Activated T-helper 1 cell treated with anti-CD3 and anti-CD28 coated beads, Interleukin-2, amount 50 U/mL, for 16 hours (primary cell): Measurements from ENCODE around the gene HEPHL1.

Experiments
- DNase-seq, 2 donors: peaks; one replicate each; pipeline ENCODE4 v3.0.0-alpha.2; 2020; ENCODE audit warnings: low read depth in 1 of 2, low spot score in 1 of 2

Gene HEPHL1

DNA sequence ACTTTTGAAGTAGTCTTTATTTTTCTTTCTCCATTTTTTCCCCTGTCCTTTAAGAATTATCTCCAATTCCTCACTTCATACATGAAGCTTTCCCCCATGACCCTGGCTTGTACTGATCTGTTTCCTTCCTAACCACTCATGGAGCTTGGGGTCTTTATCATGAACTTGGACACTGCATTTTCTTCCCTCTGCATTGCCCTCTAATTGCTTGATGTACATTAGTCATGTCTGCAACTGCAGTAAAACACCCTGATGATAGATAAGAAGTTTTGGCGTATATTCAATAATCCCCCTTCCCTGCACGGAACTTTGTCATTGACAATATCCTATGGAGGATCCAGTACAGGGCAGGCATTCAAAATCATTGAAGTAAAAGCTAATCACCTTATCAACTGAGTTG, 3.4 kb downstream of the HEPHL1 start:
- DNase-seq: no peak

DNA sequence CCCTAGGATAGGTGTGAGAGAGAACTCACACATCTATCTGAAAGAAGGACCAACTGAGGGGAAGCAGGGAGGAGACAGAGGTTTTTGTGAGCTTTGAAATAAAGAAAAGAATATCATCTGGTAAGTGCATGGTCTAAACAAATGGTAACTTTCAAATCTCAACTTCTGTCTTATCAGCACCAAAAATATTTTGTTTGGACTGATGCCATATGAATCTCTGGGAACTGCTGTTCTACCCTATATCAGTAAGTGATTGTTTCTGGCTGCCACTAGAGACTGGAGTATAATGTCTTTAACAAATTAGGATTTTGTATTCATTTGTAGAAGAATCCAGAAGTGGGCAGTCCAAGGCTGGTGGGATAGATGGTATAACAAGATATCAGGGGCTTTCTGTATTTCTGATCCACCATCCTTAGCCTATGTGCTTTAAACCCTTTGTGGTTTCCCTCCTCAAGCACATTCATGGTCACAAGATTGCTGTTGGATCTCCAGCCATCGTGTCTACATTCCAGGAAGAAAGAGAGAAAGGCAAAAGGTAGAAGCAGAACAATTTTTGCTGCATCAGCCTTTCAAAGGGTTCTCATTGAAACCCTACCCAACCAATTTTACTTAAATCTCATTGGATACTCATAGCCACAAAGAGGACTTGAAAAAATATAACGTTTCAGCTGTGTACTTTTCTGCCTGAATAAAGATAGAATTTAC, 4.7 kb downstream of the HEPHL1 start:
- no peak for DNase-seq

DNA sequence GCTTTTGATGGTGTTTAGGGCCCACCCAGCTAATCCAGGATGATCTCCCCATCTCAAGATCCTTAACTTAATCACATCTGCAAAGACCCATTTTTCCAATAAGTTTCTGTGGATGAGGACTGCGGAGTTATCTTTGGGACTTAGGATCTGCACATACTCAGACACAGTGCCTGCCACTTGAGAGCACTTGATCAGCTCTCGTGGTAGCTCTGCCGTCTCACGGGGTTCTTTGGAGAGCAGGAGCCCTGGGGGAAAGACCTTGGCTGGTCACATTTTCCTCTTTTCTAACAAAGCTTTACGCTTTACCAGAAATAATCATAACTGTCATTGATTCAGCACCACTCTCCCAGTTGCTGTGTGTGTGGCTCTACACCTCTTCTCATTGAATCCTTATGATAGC, 6.1 kb downstream of the HEPHL1 start:
- no peak for DNase-seq

DNA sequence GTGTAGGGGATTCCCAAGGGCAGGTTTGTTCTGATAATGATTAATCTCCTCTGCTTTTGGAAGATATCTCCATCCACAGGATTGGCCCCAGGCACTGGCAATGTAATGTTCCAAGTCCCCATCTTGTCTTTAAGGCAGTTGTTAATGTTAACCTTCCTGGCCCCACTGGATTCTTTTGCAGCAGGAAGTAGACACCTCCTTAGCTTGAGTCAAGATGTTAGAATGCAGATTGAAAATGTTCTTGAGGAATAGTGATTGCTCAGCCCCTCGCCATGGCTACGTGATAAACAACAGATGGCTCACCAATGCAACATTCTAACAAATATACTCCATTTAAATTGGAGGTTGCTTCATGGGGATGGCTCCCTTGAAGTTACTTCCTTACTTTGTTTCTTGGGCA, 7.3 kb downstream of the HEPHL1 start:
- no peak for DNase-seq

DNA sequence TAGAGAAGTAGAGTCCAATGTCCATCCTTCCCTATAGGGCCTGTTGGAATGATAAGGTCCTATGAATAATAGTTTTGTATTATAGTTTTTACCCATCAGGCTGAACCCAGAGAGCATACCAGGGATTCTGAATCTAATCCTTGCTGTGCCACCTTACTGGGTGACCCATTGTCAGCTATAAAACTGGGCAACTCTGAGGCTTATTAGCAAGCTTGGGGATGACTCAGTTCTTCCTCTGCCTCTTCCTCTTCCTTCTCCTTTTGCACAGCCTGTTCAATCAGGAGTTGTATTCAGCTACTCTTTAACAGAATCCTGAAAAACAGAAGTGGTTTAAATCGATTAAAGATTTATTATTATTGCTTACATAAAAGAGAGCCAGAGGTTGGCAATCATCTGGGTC, 8.9 kb downstream of the HEPHL1 start:
- DNase-seq: no peak

DNA sequence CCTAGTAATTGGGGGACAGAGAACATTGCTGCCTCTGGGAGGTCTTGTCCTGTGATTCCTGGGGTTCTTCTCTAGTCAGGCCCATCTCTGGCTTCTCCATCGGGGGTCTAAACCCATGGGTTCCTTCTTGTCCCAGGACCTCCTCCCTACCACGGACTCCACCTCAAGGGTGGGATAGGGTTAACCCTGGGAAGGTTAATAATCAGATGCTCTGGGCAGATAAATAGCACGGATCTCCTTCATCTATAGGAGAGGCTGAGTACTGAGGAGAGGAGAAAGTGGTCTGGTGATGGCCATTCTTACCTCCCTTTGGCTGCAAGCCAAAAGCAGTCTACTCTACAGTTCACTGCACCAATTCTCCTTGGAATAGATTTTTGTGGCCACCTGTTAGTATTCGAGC, 10.5 kb downstream of the HEPHL1 start:
- no peak for DNase-seq

DNA sequence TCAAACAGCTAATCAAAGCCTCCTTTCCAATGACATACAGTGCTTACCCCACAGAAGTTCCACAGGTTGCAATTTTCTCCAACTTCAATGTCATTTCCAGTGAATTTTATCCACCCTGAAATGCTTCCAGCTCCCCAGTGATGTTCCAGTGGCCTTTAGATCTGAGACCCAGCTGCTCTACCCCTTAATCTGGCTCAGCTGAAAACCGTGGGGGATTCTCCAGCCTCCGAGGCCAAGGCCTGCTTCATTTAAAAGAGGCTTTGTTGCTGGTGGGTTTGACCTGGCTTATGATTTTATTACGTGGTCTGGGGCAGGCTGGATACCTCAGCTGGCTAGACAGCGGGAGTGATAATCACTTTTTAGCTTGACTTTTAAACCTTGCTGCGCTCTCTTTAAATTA, 10.9 kb downstream of the HEPHL1 start:
- DNase-seq: no peak

DNA sequence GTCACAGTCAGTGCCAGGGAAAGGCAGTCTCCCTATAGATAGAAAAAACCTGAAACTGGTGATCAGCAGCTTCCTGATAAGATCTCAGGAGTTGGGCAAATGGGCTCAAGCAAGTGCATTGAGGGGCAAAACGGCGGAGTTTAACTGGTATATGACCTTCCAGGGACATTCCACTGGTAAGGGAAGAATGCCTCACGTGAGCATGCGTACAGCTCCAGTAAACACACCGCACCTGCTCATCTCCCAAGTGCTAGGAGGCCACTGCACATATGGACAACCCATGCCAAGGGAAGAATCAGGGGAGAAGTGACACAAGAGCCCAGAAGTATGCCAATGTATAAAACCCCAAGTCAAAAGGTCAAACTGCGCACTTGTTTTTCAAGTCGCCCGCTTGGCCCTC, 11.6 kb downstream of the HEPHL1 start:
- DNase-seq: no peak

DNA sequence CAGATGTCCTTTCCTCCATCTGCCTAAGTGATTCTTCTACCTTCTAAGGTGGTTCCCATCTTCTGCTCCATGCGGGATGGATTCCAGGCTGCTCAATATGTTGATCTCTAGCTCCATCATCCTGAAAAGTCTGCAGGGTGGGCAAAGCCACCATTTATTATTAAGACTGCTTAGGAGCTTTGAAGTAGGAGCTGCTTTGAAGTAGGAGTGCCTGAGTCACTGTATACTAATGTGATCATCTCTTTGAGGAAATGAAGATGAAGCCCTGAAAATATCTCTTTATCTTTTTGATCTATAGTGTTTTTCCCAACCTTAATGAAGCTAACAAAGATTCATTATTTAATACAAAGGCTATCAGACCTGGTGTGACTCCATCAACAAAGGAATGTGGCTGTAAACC, 13.1 kb downstream of the HEPHL1 start:
- no peak for DNase-seq

DNA sequence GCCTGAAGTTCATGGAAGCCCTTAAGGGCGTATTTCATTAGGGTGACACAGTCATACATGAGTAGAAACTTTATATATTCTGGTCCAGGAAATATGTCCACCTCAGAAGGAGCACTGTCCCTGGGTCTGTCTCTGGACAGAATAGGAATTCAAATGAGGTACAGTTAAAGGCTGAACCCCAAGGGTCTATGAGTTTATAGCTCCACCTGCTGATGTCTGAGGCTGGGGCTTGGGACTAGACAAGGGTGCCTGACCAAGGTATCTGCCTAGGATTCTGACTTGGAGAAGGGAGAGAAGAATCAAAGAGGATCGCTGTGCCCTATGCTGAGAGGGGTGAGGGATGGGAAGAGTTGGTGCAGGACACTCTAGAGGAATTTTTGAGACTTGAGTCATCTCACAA, 14.9 kb downstream of the HEPHL1 start:
- no peak for DNase-seq

DNA sequence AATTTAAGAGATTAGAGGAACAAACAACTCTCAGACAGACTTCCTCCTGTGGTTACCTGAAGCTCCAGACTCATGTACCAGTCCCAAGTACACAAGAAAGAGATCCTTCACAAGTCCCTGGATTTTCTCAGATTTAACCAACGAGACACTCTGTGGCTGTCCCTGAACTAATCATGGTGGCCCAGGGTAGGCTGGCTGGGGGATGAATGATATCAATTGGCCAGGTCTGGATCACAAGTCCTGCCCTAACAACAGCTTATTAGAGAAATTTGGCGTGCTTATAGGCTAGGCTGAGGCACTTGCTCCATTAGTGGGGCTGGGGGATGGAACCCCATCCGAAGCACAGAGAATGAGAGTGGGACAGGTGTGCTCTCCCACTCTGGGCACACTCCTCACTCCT, 22.1 kb downstream of the HEPHL1 start:
- no peak for DNase-seq

DNA sequence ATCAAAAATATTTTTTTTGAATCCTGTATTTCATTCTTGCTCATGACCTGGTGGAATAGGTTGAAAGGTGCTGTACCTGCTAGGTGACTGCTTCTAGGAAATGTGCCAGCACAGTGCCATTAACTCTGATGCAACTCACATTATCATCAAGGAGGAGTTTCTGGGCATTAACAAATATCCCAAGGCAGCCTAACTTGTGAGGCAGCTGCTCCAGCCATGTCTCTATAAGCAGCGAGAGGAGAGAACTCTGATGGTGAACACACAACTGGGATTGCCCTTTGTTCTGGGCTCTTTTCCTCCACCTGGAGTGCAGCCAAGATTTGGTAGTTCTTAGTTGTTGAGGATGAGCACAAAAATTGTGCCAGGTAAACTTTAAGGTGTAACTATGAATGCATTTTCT, 25.6 kb downstream of the HEPHL1 start:
- no peak for DNase-seq

DNA sequence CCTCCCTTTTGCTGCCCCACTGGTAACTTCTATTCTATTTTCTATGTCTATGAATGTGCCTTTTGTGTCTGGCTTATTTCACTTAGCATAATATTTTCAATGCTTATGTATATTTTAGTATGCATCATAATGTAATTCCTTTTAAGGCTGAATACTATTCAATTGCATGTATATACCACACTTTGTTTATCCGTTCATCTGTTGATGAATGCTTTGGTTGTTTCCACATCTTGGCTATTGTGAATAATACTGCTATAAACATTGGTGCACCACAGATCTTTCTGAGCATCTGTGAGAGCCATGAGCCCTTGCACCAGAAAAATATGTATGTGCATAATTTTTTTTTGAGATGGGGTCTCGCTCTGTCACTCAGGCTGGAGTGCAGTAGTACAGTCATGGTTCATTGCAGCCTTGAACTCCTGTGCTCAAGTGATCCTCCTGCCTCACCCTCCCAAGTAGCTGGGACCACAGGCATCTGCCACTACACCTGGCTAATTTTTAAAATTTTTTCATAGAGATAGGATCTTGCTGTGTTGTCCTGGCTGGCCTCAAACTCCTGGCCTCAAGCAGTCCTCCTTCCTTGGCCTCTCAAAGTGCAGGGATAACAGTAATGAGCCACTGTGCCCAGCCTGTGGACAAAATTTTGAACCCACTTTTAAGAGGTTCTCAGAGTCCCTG, 27.0 kb downstream of the HEPHL1 start:
- no peak for DNase-seq

DNA sequence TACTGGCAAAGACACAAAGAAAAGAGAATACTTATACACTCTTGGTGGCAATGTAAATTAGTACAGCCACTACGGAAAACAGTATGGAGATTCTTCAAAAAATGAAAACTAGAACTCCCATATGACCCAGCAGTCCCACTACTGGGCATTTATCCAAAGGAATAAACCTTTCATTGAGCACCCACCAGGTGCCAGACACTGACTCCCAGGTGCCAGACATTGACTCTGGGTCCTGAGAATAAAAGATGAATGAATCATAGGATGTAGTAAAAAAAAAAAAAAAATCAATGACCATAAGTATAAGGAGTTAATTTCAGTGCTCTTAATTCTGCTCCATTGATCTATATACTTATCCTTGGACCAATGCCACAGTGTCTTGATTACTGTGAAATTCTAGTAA, 28.2 kb downstream of the HEPHL1 start:
- DNase-seq: no peak

DNA sequence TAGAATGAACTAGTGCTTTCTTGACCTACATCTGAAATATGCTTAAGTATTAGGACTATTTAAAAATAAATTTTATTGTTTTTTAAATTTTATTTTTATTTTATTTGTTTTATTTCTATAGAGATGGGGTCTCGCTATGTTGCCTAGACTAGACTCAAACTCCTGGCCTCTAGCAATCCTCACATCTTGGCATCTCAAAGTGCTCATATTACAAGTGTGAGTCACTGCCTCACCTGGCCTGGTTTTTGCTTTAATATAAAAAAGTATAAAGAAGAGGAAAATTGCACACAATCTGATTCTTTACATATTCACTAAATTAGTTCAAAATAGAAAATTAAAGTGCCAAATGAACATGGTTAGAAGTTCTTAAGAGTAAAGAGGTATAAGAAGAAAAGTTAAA, 37.5 kb downstream of the HEPHL1 start:
- DNase-seq: no peak

DNA sequence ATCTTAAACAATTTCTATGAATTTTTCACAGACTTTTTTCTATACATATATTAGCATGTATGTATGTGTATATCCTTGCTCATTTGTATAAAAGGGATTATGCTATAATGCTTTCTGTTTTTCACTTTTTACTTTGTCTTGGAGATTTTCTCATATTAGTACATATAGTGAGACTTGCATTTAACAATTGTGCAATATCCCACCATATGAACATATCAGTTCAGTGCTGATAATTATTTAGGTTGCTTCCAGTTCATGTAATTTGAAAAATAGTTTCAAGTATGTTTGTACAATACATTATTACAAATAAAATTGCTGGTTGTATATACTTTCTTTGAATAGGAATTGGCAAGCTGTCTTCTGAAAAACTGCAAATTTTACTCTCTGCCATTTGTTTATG, 37.9 kb downstream of the HEPHL1 start:
- no peak for DNase-seq

DNA sequence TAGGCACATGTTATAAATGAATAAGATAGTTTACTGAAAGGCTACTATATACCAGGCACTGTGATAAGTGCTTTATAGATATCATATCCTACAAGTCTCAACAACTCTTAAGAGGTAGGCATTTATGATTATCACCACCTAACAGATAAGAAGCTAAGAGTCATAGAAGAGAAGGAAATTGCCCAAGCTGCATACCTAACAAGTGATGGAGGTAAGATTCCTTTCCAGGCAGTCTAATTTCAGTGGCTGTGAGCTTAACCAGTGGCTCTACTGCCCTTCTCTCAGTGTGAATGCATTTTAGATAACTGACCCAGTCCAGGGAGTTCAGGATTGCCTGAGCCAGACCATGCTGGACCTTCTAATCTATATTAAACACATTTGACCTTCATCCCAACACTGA, 39.2 kb downstream of the HEPHL1 start:
- DNase-seq: no peak

DNA sequence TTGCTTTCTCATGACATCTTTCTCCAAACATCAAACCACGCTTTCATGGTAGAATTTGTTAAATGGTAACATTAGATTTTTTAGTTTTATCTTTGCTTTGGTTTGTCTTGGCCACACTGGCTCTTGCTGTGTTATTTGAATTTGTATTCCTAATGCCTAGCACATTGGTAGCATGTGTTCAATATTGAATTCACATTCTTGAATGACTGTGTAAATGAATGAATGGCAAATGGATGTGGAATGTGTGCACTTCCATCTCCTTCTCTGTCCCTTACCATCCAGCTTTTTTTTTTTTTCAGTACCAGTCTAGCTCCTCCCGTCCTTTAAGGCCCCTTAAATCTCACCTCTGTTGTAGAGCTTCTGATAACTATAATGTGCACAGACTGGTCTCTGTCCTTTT, 41.2 kb downstream of the HEPHL1 start:
- no peak for DNase-seq

DNA sequence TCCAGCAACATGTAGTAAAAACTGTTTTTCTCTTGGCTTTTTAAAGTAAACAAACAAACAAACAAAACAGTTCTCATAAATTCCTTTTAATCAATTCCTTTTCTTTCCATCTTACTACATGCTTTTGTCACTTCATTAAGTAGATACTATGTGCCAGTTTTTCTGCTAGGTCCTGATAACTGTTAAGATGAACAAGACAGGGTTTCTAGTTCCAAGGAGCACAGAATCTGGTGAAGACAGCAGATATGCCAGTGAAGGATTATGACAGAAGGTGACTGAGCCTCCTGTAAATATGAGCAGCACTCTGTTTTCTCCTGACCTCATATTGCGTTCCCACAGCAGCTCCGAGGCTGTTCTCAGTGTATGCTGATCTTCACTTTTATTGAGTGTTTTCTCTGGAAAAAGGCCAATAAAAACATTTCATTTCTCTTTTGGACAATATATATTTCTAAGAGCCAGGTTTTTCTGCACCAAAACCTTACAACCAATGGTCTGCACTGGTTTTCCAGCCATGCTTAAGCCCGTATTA, 45.8 kb downstream of the HEPHL1 start:
- no peak for DNase-seq

DNA sequence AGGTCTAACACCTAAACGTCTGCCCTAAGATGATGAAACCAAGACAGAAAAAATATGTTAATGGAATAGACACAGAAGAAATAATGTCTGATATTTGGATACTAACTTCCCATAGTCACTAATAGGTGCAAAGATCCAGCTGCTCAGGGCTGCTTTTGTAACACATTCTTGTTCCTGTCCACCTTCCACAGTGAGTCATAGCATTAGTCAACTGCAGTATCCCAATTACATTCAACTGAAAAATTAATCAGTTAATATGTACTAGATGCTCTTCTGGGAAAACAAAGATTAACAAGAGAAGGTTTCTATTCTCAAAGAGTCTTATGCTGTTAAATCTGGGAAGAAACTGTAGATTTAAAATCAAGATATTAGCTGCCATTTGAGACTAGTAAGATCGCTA, 47.6 kb downstream of the HEPHL1 start:
- no peak for DNase-seq

DNA sequence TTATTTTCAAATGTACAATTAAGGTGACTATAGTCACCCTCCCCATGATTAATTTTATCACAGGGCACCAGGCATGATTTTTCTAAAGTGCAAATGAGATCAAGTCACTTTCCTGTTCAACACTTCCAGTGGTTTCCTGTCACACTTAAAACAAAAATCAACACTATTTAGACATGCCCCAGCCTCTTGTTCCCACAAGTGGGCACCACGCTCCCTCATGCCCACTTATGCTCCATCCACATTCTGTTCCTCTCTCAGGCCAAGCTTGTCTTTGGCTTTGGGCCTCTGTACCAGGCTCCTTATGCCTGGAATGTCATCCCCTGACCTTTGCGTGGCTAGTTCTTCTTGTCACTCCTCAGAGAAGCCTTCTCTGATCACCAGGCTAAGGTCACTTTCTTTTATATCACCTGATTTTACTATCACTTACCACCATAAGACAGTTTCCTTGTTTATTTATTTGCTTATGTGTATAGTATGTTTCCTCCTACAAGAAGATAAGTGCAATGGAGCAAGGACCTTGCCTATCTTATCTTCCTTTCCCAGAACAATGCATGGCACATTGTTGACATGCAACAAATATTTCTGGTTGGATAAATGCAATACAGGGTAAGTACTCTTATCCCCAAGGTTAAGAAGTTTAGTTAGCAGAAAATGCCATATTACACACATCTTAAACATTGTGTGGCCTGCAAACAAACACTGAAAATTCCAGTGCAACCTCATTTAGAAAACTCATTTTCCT, 56.6 kb downstream of the HEPHL1 start:
- no peak for DNase-seq

DNA sequence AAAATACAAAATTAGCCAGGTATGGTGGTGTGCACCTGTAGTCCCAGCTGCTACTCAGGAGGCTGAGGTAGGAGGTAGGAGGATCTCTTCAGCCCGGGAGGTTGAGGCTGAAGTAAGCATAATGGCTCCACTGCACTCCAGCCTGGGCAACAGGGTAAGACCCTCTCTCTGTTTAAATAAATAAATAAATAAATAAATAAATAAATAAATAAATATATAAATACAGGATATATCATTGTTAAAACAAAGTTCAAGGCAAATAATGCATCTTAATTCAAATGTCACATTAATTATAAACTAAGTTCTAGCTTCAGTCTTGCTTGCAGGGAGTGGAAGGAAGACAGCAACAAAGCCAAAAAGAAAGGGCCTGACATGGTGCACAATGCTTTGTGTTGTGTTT, 63.0 kb downstream of the HEPHL1 start:
- DNase-seq: no peak
